ENCODE measurements around the gene SYS1. TPM values are rescaled to one million over a fixed set of nuclear protein-coding genes. Genes with fewer than 3 reads are reported as not detected.
"Not testable (repeated sequence)": the region's sequence is repeated elsewhere in the genome, so short reads cannot be mapped to it uniquely, and the experiment has no call there.

The SYS1 gene
- total RNA-seq, 1 donor from 2014 or later = 25.7 TPM

DNA sequence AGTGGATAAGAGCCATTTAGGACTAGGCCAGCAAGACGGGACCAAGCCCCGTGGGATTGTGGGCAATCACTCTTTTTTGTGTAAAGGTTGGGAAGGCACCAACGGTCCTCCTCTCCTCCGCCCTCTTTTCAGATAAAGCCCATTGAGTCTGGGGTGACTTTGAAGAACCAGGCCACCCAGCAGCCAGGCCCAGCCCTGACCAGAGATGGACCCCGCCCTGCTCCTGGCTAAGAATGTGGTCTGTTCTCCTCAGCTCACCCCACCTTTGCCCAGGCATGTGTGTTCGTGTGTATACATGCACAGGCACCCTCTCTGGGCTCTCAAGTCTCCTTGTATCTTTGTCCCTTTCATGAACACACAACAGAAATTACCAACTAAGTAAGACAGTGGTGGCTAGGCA, 23.9 kb upstream of the SYS1 start:
- no peak for DNase-seq (ENCODE audit: low spot score in 2 of 2)
- no peak for FAIRE-seq

DNA sequence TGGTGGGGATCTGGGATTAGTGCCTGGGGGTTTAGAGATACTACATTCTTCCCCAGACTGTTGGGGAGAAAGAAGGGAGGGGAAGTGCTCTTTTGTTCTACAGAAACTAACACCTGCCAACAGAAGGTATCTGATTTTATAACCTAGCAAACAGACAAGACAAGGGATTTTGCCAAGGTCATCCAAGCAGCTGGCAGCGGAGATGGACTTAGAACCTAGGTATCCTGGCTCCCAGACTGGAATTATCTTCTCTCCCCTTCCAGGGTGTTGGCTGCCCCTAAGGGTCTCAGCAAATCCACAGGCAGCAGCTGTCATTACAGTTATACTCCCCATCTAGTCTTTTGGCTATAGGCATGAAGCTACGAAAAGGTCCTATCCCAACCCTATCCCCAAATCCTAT, 23.2 kb upstream of the SYS1 start:
- FAIRE-seq = no peak
- no peak for DNase-seq (ENCODE audit: low spot score in 2 of 2)

DNA sequence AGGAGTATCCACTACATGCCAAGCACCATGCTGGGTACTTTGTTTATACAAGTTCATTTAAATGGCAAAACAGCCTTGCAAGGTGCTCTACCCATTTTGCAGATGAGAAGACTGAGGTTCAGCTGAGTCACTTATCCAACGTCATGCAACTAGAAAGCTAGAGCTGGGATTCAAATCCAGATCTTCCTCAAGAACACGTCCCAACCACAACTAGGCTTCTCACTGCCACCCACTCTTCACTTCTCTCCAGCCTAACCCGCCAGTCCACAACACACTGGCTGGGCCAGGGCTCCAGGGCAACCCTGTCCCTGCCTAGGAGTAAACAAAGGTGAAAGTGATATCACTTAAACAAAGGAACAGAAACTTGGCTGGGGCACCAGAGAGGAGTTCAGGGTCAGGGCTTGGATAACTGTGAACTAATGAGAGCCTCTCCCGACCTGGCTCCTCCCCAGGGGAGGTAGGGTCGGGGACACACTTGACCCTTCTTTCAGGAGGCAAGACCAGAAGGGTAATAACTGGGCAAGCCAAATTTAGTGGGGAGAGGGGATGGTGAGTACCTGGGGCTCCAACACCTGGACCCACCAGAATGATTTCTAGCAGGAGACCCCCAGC, 22.6 kb upstream of the SYS1 start:
- no peak for DNase-seq (ENCODE audit: low spot score in 2 of 2)
- FAIRE-seq = no peak

DNA sequence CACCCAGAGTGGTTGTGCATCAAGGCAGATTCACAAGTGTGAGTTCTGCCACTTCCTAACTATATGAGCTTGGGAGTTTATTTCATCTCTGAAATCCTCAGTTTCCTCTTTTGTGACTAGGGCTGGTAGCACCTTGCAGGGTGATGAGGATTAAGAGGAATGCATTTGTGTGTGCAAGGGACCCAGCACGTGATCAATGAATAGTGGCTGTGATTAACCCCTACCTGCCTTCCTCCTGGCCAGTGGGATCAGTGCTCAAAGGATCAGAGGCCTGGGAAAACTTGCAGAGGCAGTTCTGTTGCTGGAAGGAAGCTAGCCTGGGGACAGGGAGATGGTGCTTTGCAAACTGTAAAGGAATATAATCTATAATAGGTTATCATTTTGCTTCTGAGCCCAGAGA, 22.0 kb upstream of the SYS1 start:
- FAIRE-seq = no peak
- no peak for DNase-seq (ENCODE audit: low spot score in 2 of 2)

DNA sequence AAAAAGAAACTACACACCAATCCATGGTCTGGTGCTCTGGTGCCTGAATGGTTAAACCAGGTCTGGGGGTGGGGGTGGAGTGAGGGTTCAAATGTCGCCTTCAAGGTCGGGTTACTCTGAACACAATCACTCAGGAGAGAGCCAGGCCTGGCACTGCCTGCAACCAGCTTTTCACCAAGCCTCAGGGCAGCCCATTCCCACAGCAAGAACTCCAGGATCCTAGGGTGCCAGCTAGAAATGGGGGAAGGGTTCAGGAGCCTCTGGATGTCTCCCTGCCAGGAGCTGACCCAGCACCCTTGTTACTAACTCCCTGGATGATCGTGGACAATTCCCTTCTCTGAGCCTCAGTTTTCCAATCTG, 21.4 kb upstream of the SYS1 start:
- FAIRE-seq (no peak), DNase-seq (ENCODE audit: low spot score in 2 of 2) (no peak)

DNA sequence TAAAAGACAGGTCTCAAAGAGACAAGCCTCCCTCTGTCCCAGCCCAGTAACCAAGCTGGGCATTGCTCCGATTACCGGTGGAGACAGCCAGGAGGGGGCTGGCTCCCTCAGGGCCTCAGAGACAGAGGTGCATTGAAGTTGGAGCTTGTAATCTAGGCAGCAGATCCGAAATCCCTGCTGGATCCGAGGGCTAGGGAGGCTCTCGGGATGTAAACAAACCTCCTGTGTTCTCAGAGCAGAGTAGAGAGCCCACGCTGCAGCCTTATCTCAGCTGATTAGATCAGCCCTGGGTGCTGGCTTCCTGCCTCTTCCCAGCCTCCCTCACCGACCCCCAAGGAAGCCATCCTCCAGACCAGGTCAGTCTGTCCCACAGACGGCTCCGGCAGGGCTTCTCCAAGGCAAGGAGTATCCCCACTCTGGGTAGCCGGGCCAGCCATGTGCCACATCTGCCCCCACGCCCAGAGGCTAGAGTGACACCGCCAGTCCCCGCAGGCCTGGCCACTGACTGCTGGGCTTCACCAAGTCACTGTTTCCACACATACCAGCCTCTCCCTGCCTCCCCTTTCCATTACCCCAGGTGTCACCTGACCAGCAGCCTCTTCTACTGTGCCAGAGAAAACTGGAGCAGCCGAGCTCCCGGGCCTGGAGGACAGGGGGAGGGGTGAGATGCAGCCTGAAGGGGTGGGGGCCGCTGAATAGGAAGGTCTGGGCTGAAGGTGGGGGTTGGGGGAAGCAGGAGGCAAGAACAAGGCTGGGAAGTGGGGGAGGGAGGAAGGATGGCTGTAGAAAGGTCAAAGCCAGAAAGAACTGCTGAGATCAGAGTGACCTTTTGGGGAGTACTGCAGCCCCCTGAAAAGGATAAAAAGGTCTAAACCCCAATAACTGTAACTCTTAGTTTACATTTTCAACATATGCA, 20.8 kb upstream of the SYS1 start:
- FAIRE-seq (no peak), DNase-seq (ENCODE audit: low spot score in 2 of 2) (peak; percentile 38 to 43)

DNA sequence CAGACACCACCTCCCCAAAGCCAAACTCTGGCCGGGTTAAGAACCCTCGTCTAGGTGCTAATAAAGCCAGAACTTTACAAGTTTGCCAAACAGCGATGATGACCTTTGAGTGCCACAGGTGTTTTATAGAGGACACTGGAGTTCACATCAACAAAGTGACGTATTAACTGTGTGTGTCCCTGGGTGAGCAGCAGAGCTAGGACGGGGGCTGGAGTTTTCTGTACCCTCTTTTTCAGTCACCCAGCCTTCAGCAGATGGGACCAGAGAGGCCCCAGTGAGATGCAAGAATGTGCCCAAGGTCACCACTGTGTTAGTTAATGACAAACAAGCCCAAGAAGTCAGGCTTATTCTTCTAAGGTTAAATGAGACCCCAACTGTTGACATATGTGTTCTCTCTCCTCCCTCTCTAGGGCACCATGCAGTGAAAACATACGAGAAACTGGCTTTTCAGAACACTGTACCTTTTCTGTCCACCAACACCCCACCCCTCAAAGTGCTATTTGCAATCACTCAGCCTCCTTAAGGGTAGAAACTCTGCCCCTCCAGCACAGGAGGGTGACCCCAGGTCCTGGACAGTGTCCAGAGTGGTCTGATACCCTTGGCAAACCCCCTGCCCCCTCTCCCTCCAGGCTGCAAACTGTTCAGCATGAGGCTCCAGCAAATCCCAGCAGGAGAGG, 20.0 kb upstream of the SYS1 start:
- DNase-seq (ENCODE audit: low spot score in 2 of 2) (no peak), FAIRE-seq (no peak)

DNA sequence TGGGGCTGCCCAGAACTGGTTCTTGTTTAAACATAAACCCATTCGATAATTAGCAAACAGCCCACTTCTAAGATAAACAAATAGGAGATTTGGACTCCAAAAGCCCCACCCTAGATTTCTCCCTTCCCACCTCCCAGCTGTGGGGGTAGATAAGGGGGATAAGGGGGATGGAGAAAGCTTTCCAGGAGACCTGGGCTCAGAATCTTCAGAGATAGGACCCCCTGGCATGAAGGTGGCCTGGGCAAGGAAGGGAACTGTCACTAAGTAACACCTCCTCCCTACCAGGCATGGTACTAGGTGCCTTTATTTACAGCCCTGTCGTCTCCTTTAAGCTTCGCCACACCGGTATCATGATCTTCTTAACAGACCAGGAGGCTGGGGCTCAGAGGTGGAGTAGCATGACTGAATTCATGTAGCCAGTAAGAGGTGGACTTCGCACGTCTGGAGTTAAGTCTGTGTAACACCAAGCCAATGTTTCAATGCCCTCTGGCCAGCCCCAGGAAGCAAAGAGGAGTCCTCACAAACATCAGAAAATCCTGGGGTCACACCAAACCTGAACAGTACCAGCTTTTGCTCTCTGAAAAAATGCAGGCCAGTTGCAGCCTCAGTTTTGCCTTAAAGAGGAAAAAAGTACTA, 19.3 kb upstream of the SYS1 start:
- FAIRE-seq = no peak

DNA sequence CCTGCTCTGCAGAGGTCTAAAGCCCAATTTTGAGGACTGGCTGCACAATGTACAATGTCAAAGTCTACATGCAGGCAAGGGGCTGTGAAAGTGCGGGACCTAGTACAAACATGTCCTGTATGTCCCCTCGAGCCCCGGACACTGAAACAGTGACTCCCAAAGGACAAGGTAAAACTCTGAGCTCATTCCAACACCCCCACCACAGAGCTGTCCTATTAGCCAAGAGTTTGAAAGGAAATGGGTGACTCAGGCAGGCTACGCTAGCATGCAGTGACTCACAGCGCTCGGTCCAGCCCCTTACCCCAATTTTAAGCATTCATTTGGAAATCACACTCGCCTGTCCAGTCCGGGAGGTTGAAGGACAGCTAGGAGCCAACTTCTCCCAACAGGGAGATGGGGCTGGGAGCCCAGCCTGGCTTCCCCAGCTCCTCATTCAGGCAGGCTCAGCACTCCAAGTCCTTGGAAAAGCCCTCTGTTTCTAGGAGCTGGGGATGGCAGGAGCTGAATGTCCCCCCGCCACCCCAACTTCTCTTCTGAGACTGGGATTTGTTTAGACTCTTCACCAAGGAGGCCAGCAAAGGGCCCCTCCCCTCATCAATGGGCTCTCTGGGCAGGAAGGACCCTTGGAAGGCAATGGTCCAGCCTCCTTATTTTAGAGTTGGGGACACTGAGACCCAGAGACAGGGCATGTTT, 18.6 kb upstream of the SYS1 start:
- DNase-seq (ENCODE audit: low spot score in 2 of 2) = no peak
- FAIRE-seq = no peak

More for the DNA sequence above, 19.3 kb upstream of the SYS1 start:
- DNase-seq (ENCODE audit: low spot score in 2 of 2) = no peak

DNA sequence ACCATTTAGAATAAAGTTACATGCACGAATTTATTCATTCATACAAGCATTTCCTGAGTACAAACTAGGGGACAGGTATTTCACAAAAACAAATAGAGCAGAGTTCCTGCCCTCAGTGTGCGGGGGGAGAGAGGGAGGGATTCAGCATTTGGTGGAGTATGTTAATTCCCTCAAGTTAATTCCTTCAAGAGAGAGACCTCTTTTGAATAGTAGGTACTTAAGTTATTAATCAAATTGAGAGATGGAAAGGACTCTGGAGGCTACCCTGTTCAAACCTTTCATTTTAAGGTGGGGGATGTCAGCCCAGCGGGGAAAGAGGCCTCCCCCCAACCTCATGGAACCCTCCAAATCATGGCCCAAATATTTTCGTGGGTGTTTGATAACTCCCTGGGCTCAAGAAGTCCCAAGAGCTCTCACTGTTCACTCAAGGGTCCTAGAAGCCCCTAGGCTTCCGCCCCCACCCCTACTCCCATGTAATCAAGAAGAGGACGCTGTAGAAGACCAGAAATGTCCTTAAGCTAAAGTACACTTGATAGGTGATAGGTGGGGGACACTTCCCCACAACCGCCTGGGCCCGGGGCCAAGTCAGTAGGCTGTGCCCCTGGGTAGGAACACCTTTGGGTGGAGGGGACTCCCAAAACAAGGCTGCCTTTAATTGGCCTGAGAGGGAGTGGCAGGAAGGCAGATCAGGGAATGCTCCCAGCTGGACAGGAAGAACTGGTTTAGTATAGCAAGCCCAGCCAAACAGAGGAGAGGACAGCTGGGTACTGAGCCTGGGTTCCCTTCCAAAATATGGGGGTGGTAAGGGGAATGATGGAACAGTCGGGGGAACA, 17.6 kb upstream of the SYS1 start:
- DNase-seq (ENCODE audit: low spot score in 2 of 2) = no peak
- no peak for FAIRE-seq

DNA sequence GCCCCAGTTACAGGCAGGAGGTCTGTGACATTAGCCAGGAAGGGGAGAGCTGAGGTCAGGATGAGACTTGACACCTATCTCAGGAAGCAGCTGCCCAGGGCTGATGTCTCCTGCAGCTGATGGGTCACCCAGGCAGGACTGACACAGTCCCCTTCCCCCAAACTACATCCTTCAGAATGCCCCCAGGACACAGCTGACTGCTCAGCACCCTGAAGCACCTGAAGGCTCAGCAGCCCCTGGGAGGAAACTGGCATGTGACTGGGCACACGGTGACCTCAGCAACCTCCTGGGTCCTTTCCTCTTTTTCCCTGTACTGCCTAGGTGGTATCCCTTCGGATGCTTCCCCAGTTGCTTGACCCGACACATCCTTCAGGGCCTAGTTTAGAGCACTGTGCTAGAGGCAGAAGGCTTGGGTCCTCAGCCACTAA, 16.7 kb upstream of the SYS1 start:
- no peak for FAIRE-seq
- DNase-seq (ENCODE audit: low spot score in 2 of 2) = no peak

DNA sequence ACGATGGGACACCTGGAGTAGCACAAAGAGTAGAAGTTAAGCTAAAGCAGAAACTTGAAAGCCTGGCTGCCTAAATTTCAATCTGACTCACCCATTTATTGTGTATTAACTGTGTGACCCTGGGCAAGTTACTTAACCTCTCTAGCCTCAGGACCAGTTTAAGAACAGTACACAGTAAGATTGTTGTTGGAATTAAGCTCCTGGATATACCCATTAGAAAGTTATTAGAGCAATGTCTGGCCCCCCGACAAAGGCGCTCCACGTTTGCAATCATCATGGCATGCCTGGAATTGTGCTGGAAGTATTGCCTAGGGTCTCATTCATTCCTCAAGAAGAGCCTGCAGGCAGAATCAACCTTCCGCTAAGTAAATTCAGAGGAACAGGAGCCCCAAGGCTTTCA, 16.1 kb upstream of the SYS1 start:
- FAIRE-seq (no peak), DNase-seq (ENCODE audit: low spot score in 2 of 2) (no peak)

DNA sequence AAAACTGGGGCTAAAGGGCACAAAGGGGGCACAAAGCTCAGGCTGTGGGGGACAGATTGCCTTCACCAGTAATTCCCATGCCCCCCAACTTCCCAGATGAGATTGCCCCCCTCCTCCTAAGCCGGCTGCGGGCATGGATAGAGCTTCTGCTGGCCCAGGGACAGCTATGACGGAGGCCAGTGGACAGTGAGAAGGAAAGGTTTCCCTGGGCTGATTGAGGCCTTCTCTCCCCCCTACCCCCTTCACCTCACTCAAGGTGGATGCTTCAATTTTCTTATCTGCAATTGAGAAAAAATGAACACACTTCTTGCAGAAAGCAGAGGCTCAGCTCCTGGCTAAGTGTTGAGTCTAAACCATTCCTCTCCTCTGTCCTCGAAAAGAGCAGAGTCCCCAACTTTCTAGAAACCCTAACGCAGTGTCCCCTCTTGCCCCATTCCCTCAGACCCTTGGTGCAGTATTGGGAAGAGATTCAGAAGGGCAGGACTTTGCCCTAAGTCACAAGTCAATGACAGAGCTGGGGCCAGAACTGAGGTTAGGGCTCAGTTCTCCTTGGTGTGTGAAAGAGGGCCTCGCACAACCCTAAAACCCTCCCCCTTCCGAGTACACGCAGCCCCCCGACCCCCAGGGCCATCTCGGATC, 15.5 kb upstream of the SYS1 start:
- DNase-seq (ENCODE audit: low spot score in 2 of 2) (no peak), FAIRE-seq (no peak)

DNA sequence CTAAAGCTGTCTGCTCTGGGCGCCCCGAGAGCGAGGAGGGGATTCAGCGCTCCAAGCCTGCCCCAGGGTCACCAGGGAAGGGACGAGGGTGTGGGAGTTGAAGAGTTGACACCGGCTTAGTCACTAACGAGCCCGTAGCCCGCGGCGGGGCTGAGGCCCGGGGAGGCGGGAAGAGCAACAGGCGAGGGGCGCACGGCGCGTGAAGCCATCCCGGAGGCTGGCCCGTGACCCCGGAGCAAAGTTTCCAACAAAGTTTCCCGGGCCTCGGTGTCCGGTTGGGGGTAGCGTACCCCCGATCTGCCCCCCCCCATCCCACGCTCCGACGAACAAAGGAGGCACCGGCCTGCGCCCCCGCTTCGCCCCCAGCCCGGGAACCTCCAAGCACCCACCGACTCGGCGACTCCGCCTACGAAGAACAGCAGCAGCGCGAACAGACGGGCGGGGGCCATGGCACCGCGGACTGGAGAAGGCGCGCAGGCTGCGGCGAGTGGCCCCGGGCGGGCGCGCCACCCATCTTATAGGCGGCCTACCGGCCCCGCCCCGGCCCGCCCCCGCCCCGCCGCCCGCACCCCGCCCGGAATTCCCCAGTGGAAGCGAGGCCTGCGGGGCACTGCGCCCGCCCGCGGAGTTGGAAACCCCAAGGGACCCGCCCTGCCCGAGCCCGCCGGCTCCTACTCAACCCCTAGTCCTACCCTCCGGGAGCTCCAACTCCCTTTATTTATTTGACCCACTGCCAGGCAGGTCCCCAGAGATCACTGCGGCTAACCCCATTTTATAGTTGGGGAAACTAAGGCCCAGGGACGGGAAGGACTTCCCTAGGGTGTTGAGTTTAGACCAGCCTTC, 14.8 kb upstream of the SYS1 start, which contains the start of gene SDC4:
TSS of gene SDC4 (minus strand) at position 489 of the 843 bp plus-strand sequence. CDS start at position 449, 40 bp downstream.
- peak; percentile 72 to 81 for DNase-seq (ENCODE audit: low spot score in 2 of 2)
- no peak for FAIRE-seq

DNA sequence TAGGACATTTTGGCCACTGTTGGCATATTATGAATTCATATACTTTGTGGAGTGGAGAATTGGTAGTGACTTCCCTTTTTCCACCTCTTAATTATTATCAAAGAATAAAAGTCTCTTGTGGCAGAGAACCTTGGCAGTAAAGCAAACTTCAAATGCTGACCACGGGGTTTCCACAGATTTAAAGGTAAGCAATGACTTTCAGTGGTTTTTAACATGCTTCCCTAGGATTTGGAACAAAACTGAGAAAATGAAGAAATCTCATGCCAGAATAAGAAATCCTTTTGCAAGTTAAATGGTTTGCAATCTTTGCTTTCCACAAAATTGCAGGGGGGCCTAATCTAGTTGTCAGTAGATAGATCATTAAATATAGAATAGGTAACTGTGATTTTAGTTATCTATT, 12.7 kb upstream of the SYS1 start:
- FAIRE-seq = no peak
- no peak for DNase-seq (ENCODE audit: low spot score in 2 of 2)

DNA sequence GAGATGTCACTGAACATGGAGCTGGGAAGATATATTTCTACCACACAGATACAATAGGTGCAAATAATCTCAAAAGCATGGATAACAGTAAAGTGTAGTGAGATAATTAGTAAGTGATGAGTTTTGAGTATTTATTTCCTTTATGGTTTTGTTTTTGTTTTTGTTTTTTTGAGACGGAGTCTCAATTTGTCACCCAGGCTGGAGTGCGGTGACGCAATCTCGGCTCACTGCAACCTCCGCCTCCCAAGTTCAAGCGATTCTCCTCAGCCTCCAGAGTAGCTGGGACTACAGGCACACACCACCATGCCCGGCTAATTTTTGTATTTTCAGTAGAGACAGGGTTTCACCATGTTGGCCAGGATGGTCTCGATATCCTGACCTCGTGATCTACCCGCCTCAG, 12.2 kb upstream of the SYS1 start:
- not testable (repeated sequence) for DNase-seq (ENCODE audit: low spot score in 2 of 2); FAIRE-seq

DNA sequence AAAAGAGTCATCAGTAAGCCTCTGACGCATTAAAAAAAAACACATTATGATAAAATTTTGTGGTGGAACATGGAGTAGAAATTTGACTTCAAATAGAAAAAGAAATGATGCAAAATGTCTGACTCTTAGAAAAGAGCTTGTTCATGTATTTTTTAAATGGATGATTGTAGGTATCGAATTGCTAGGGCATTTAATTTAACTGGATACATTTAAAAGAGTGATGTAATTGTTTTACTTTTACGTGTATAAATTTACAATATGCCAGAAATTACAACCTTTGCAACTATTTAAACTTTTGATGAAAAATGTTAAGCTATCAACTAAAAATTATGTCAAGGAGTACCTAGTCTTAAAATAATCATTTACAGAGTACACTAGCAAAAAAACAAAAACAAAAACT, 10.2 kb upstream of the SYS1 start:
- FAIRE-seq = no peak
- DNase-seq (ENCODE audit: low spot score in 2 of 2) = no peak

DNA sequence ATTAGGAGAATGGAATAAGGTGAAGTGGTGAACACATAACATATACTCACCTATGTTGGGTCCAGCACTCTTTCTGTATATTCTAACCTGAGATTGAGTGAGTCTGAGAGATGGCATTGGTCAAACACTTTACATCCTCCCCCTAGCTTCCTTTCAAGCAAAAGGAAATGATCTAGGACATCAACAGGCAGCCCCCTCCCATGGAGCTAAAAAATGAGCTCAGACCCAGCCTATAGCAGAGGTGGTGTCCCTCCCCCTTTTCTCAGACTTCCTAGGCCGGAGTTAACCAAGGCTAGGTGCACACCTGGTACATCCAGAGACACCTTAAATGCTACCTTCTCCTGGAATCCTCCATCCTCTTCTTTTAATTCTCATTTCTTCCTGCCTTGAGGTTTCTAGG, 9.2 kb upstream of the SYS1 start:
- FAIRE-seq (no peak), DNase-seq (ENCODE audit: low spot score in 2 of 2) (no peak)
